GM13976 (cell line): ENCODE results near the gene TM7SF2.
A peak's percentile ranks its signal among the peaks of the same experiment; 100 is the strongest.

Source experiments
- DNase-seq: peaks from one replicate; pipeline ENCODE4 v3.0.0; 2012; ENCODE audit warnings: low spot score
- CTCF ChIP-seq: IDR thresholded peaks from 2 replicates; pipeline ENCODE4 v1.5.1; 2012; ENCODE audit warnings: borderline replicate concordance, mild to moderate bottlenecking; ENCODE audit not compliant: insufficient read depth; ENCODE audit errors: extremely low read depth, missing control alignments, control extremely low read depth
- in situ Hi-C: fragments of 300-500 bp; cut with MboI; formaldehyde crosslinking; loops from one replicate; pipeline ENCODE4 v1.12.0; 2022; ENCODE audit warnings: low sequenced_read_pairs, mixed read lengths, inconsistent platforms; ENCODE audit not compliant: unreplicated experiment

Gene TM7SF2

GRCh38 chr11:65108469-65109123 is 3.1 kb upstream of the TM7SF2 start:
- in situ Hi-C loops = no loop called here
- DNase-seq = no peak
- no peak for TF ChIP-seq CTCF

GRCh38 chr11:65109231-65110198 is 2.2 kb upstream of the TM7SF2 start:
- in situ Hi-C loops = no loop called here
- DNase-seq = peak; percentile 35
- TF ChIP-seq CTCF = no peak

GRCh38 chr11:65110354-65110861 is 1.3 kb upstream of the TM7SF2 start:
- in situ Hi-C loops = no loop called here
- TF ChIP-seq CTCF = peak; percentile 91
- DNase-seq = peak; percentile 92

- no peak for DNase-seq
- TF ChIP-seq CTCF = no peak
- in situ Hi-C loops = no loop called here
These were observed 421 bp upstream of the TM7SF2 start for GRCh38 chr11:65111159-65111743.

GRCh38 chr11:65112546-65113360 is 1.1 kb downstream of the TM7SF2 start:
- DNase-seq = peak; percentile 83
- in situ Hi-C loops = no loop called here
- peak; percentile 98 for TF ChIP-seq CTCF
